Measurements from ENCODE around the gene NOM1.
A peak's percentile ranks its signal among the peaks of the same experiment; 100 is the strongest.
"Not testable (repeated sequence)": the region's sequence is repeated elsewhere in the genome, so short reads cannot be mapped to it uniquely, and the experiment has no call there.

NOM1 gene

GRCh38 chr7:156949541-156950380 lies at the start of gene NOM1:
NOM1 (plus strand) TSS chr7:156949712; CDS start chr7:156949738, 26 bp downstream.
- peak; percentile 86 for DNase-seq

- not testable (repeated sequence) for DNase-seq
These were observed 49.4 kb upstream of the NOM1 start for GRCh38 chr7:156900093-156900492.

GRCh38 chr7:156903232-156903909 lies 46.1 kb upstream of the NOM1 start:
- DNase-seq, result no peak

GRCh38 chr7:156906200-156906649 lies 43.3 kb upstream of the NOM1 start:
- DNase-seq, result no peak

GRCh38 chr7:156907656-156908055 lies 41.9 kb upstream of the NOM1 start:
- peak; percentile 28 for DNase-seq

GRCh38 chr7:156909574-156910252 lies 39.8 kb upstream of the NOM1 start:
- not testable (repeated sequence) for DNase-seq

- DNase-seq, result no peak
These were observed 30.9 kb upstream of the NOM1 start for GRCh38 chr7:156918635-156919034.

GRCh38 chr7:156919132-156919713 lies 30.3 kb upstream of the NOM1 start:
- no peak for DNase-seq

- DNase-seq, result no peak
These were observed 29.4 kb upstream of the NOM1 start for GRCh38 chr7:156920076-156920475.

GRCh38 chr7:156920487-156921373 lies 28.8 kb upstream of the NOM1 start:
- not testable (repeated sequence) for DNase-seq

GRCh38 chr7:156922304-156922703 lies 27.2 kb upstream of the NOM1 start:
- not testable (repeated sequence) for DNase-seq

GRCh38 chr7:156925821-156926220 lies 23.7 kb upstream of the NOM1 start:
- not testable (repeated sequence) for DNase-seq

- DNase-seq, result no peak
These were observed 21.7 kb upstream of the NOM1 start for GRCh38 chr7:156927571-156928405.

GRCh38 chr7:156928406-156928747 lies 21.1 kb upstream of the NOM1 start:
- no peak for DNase-seq

GRCh38 chr7:156929789-156930539 lies 19.5 kb upstream of the NOM1 start:
- no peak for DNase-seq

GRCh38 chr7:156932006-156932405 lies 17.5 kb upstream of the NOM1 start:
- DNase-seq, result no peak

GRCh38 chr7:156935250-156935649 lies 14.3 kb upstream of the NOM1 start:
- no peak for DNase-seq

GRCh38 chr7:156936766-156937165 lies 12.7 kb upstream of the NOM1 start:
- not testable (repeated sequence) for DNase-seq

- DNase-seq, result no peak
These were observed 8.9 kb upstream of the NOM1 start for GRCh38 chr7:156940421-156941122.
